ENCODE results near the gene ARHGDIA.

GRCh38 chr17:81821147-81821546, 50.0 kb downstream of the ARHGDIA start:
- TF ChIP-seq CTCF (IDR thresholded peaks at IDR 0.05) (no peak), POLR2A (IDR thresholded peaks at IDR 0.05) (no peak)
